Smooth muscle cell (in vitro differentiated cells): Measurements from ENCODE around the gene BIRC7. TPM values are rescaled to one million over a fixed set of nuclear protein-coding genes. Genes with fewer than 3 reads are reported as not detected.

Experiments
- DNase-seq: peaks from one replicate; lab custom pipeline; 2025; ENCODE audit not compliant: unreplicated experiment; lab: John Stamatoyannopoulos, UW
- H2AFZ ChIP-seq: fragments of 200-600 bp; sonication (generic); 2 replicates; pipeline ENCODE4 v1.6.0; 2016; ENCODE audit warnings: antibody characterized with exemption, low read depth, mild to moderate bottlenecking
- H3F3A ChIP-seq: fragments of 200-600 bp; sonication (generic); 2 replicates; pipeline ENCODE4 v1.6.0; 2017; ENCODE audit warnings: antibody characterized with exemption, low read depth
- H3K27ac ChIP-seq: fragments of 200-600 bp; sonication (generic); 2 replicates; pipeline ENCODE4 v1.5.1; 2016; ENCODE audit warnings: low read depth, mild to moderate bottlenecking
- H3K27me3 ChIP-seq: fragments of 200-600 bp; sonication (generic); 2 replicates; pipeline ENCODE4 v1.6.1; 2016; ENCODE audit warnings: low read depth, mild to moderate bottlenecking
- H3K36me3 ChIP-seq: fragments of 200-600 bp; sonication (generic); 2 replicates; pipeline ENCODE4 v1.5.1; 2016; ENCODE audit warnings: low read depth
- H3K4me1 ChIP-seq: fragments of 200-600 bp; sonication (generic); 2 replicates; pipeline ENCODE4 v1.5.1; 2016; ENCODE audit warnings: low read depth
- H3K4me2 ChIP-seq: fragments of 200-600 bp; sonication (generic); 2 replicates; pipeline ENCODE4 v1.6.0; 2016; ENCODE audit warnings: mild to moderate bottlenecking
- H3K4me3 ChIP-seq: fragments of 200-600 bp; sonication (generic); 2 replicates; pipeline ENCODE4 v1.5.1; 2016; ENCODE audit warnings: mild to moderate bottlenecking
- H3K79me2 ChIP-seq: fragments of 200-600 bp; sonication (generic); 2 replicates; pipeline ENCODE4 v1.6.0; 2016; ENCODE audit warnings: low read depth, mild to moderate bottlenecking
- H3K9ac ChIP-seq: fragments of 200-600 bp; sonication (generic); 2 replicates; pipeline ENCODE4 v1.6.0; 2016; ENCODE audit warnings: low read depth
- H3K9me3 ChIP-seq: fragments of 200-600 bp; sonication (generic); replicated peaks from 2 replicates; pipeline ENCODE4 v1.5.1; 2016; ENCODE audit warnings: low read depth
- H4K20me1 ChIP-seq: fragments of 200-600 bp; sonication (generic); 2 replicates; pipeline ENCODE4 v1.6.0; 2016; ENCODE audit warnings: low read depth
- CTCF ChIP-seq: fragments of 200-600 bp; sonication (generic); IDR thresholded peaks from 2 replicates; pipeline ENCODE4 v1.5.1; 2017; ENCODE audit warnings: borderline replicate concordance, mild to moderate bottlenecking, antibody characterized with exemption; ENCODE audit not compliant: insufficient read depth, poor library complexity, severe bottlenecking
- WGBS: methylation state at CpG from one replicate; pipeline ENCODE4 v1.1.7; 2016; ENCODE audit warnings: low lambda C conversion rate; 5-methylcytosine and 5-hydroxymethylcytosine counted together
- polyA plus RNA-seq: library from polyadenylated mRNA; unstranded; fragments of >200 nt; fragmentation: Nextera tagmentation; extraction: Ambion mirVana; gene quantifications from 2 replicates; pipeline ENCODE4 v1.2.1, GENCODE V29; 2016
- total RNA-seq: library from RNA; depleted of rRNA; stranded (reverse); fragments of >200 nt; gene quantifications from 2 replicates; pipeline ENCODE4 v1.2.3, GENCODE V29; 2014

Gene BIRC7
- total and polyA plus RNA-seq, 2 experiments from 2014 or later: 5.8 to 10.9 TPM

GRCh38 chr20:63208346-63208909 is 27.3 kb upstream of the BIRC7 start:
- peaks cover 7% of the 10 kb centered on the region for H3F3A ChIP-seq
- H3K4me2 ChIP-seq: no peak overlapping the region
- H3K4me3 ChIP-seq: no peak overlapping the region
- no peaks in the 10 kb centered on the region for H3K27me3 ChIP-seq
- no peak overlapping the region for H3K27ac ChIP-seq
- peaks cover 4% of the 10 kb centered on the region for H3K36me3 ChIP-seq
- no peak overlapping the region for H2AFZ ChIP-seq
- H3K9me3 ChIP-seq: no peaks in the 10 kb centered on the region
- no peaks in the 10 kb centered on the region for H3K4me1 ChIP-seq
- H3K79me2 ChIP-seq: peaks cover 94% of the 10 kb centered on the region
- 95% methylated on average over 6 of the region's 6 CpGs for WGBS
- TF ChIP-seq CTCF: no peak
- peaks cover 100% of the 10 kb centered on the region for H4K20me1 ChIP-seq
- DNase-seq: no peak
- no peak overlapping the region for H3K9ac ChIP-seq

- peaks cover 4% of the 10 kb centered on the region for H3K36me3 ChIP-seq
- peaks cover 5% of the 10 kb centered on the region for H3K4me1 ChIP-seq
- WGBS: 92% methylated on average over 11 of the region's 11 CpGs
- no peaks in the 10 kb centered on the region for H3K27me3 ChIP-seq
- peaks cover 7% of the 10 kb centered on the region for H3F3A ChIP-seq
- no peak overlapping the region for H3K4me3 ChIP-seq
- H4K20me1 ChIP-seq: peaks cover 100% of the 10 kb centered on the region
- H3K79me2 ChIP-seq: peaks cover 95% of the 10 kb centered on the region
- no peak for TF ChIP-seq CTCF
- peak overlapping the region; percentile 32 for H3K27ac ChIP-seq
- no peak overlapping the region for H3K9ac ChIP-seq
- no peak for DNase-seq
- H2AFZ ChIP-seq: no peak overlapping the region
- no peaks in the 10 kb centered on the region for H3K9me3 ChIP-seq
- H3K4me2 ChIP-seq: no peak overlapping the region
Measured at GRCh38 chr20:63210011-63210605, 25.6 kb upstream of the BIRC7 start.

- peaks cover 4% of the 10 kb centered on the region for H3K36me3 ChIP-seq
- peaks cover 7% of the 10 kb centered on the region for H3F3A ChIP-seq
- peaks cover 82% of the 10 kb centered on the region for H3K79me2 ChIP-seq
- peak overlapping the region; percentile 43 for H3K4me2 ChIP-seq
- no peak for DNase-seq
- TF ChIP-seq CTCF: no peak
- 75% methylated on average over 5 of the region's 5 CpGs for WGBS
- H3K27ac ChIP-seq: peak overlapping the region; percentile 55
- peaks cover 7% of the 10 kb centered on the region for H3K4me1 ChIP-seq
- peaks cover 82% of the 10 kb centered on the region for H4K20me1 ChIP-seq
- H3K27me3 ChIP-seq: no peaks in the 10 kb centered on the region
- no peak overlapping the region for H3K4me3 ChIP-seq
- H3K9ac ChIP-seq: peak overlapping the region; percentile 1
- no peaks in the 10 kb centered on the region for H3K9me3 ChIP-seq
- H2AFZ ChIP-seq: no peak overlapping the region
Measured at GRCh38 chr20:63212393-63212730, 23.3 kb upstream of the BIRC7 start.

- Histone ChIP-seq H3K4me2 (no peak overlapping the region), H3K9me3 (no peaks in the 10 kb centered on the region), H3K36me3 (peaks cover 4% of the 10 kb centered on the region), H3K27ac (peak overlapping the region; percentile 55), H3K4me1 (peaks cover 7% of the 10 kb centered on the region), H3K27me3 (no peaks in the 10 kb centered on the region), H3K9ac (peak overlapping the region; percentile 1), H3K4me3 (no peak overlapping the region), H3F3A (peaks cover 7% of the 10 kb centered on the region), H3K79me2 (peaks cover 77% of the 10 kb centered on the region), H4K20me1 (peaks cover 78% of the 10 kb centered on the region), H2AFZ (no peak overlapping the region)
- no peak for DNase-seq
- WGBS: 87% methylated on average over 5 of the region's 5 CpGs
- TF ChIP-seq CTCF: no peak
Measured at GRCh38 chr20:63212792-63213191, 22.9 kb upstream of the BIRC7 start.
